Endometrium (tissue), 2 donors: ENCODE measurements around the gene MYH10.

ENCODE experiments used
- FAIRE-seq: peaks from 2 replicates; lab custom pipeline; 2012; peaks lifted over from hg19 to GRCh38; lab: Jason Lieb, UNC
- donor health status: control.
- donor health status: control.

Gene MYH10

GRCh38 chr17:8473451-8474192 is 156.9 kb downstream of the MYH10 start:
- FAIRE-seq: no peak

- no peak for FAIRE-seq
Measured at GRCh38 chr17:8472663-8473062, 157.9 kb downstream of the MYH10 start.

DNA sequence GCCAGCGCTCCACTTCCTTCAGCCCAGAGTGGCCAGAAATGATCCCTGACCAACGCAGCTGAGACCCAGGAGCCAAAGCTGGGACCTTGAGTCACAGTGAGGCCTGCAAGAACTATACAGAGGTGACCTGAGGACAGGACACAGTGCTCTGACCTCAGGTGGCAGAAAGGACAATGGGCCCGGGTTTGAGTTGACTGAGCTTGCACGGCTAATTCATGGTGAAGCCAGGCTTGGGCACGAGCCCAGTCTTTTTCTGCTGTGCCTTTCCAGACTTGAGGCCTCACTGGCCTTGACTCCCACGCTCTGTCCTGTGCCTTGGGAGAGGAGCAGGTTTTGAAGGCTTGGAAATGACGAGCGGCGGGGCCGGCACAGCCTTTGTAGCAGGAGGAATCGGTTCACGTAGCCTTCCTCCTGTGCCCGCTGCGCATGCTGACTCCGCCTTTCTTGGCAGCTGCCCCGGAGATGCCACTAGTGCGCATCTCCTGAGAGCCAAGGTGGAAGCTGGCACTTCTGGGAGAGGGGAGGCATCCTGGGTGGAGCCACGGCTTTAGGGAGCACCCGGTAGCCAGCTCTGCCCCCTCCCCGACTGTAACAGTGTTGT is 160.0 kb downstream of the MYH10 start:
- FAIRE-seq: no peak

- no peak for FAIRE-seq
Measured at GRCh38 chr17:8469964-8470363, 160.6 kb downstream of the MYH10 start.

- FAIRE-seq: no peak
Measured at GRCh38 chr17:8468980-8469379, 161.5 kb downstream of the MYH10 start.

DNA sequence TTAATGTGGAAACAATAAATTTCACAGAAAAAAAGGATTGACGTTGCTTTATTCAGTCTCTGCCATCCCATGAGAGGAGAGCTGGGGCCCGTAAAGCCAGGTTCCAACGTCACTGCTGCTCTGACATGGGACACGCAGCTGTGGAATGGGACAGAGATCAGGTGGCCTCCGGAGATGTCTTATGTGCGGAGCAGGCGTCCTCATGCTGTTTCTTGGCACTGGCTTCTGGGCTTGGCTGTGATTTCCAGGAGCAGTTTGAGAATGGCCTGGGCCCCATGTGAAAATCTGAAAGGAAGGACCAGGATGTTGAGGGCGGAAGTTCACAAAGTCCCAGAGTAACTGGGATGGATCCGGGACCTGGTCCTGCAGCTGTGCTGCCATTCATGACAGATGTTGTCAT is 162.4 kb downstream of the MYH10 start:
- FAIRE-seq: no peak

GRCh38 chr17:8467527-8467926 is 163.0 kb downstream of the MYH10 start:
- no peak for FAIRE-seq

GRCh38 chr17:8466873-8467272 is 163.7 kb downstream of the MYH10 start:
- no peak for FAIRE-seq

- FAIRE-seq: no peak
Measured at GRCh38 chr17:8466456-8466855, 164.1 kb downstream of the MYH10 start.

- no peak for FAIRE-seq
Measured at GRCh38 chr17:8465759-8466158, 164.8 kb downstream of the MYH10 start.

DNA sequence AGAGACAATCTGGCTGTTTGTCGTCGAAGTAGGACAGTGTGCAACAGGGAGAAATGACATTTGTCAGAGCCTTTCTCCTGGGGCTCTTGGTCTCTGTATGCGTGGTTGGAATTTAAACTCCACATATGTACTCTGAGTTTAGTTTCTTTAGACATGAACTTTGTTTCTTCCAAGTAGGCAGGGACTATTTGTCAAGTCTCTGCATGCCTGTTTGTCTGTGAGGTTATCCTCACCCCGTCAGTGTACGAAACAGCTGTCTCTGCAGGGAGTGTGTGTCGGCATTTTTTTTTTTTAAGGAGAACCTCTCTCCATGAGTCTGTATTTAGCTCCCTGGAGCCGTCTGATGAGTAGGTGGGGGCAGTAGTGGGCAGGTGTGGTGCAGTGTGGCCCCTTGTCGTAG is 165.2 kb downstream of the MYH10 start:
- FAIRE-seq: no peak

DNA sequence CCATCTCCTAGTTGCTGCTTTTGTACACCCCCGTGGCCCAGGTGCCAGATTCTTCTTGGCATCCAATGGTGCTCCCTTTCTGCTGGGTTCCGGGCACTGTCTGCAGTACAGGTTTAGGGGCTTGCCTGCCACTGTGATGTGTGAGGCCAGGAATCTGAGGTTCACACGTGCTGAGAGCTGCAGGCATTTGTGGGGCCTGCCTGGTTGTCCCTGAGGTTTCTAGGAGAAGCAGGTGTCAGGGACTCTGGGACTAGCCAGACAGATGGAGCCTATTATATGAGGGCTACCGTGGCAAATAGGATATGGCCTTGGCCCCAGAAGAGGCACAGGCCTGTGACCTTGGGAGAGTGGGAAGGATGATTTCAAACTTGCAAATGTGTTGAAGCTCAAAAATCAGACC is 165.6 kb downstream of the MYH10 start:
- no peak for FAIRE-seq

GRCh38 chr17:8463099-8463498 is 167.4 kb downstream of the MYH10 start:
- FAIRE-seq: no peak

DNA sequence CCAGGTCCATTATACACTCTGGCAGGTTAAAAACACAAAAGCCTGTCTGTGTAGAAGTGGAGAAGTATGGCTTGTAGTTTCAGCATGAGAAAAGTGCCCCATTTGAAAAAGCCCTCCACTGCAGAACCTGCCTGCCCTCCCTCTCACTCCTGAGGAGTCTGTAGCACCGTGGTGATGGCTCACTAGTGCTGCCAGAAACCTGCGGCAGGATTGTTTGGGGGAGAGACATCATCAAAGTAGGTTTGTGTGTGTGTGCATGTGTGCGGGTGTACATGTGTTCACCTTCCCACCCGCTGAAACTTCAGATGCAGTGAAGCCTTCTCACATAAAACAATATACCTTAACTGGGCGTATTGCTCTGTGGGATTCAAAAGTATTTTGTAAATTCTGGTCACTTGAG is 168.0 kb downstream of the MYH10 start:
- FAIRE-seq: no peak

GRCh38 chr17:8459831-8460230 is 170.7 kb downstream of the MYH10 start:
- FAIRE-seq: no peak

GRCh38 chr17:8459107-8459506 is 171.4 kb downstream of the MYH10 start:
- no peak for FAIRE-seq

DNA sequence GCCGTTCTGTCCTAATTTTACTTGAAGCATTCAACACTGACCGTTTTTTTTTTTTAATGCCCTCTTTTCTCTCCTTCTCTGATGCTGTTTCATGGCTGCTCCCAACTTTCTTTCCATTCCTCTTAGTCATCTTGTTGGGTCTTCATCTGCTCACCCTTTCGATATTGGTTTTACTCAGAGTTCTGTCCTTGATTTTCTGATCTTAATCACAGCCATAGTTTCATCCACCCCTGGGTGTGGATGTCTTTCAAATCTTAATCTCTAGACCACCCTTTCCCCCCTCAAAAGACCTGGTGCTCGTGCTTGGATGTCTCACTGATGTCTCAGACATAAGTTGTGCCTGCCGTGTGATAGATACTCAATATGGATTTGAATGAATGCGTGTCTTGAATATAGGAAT is 172.4 kb downstream of the MYH10 start:
- FAIRE-seq: no peak

- no peak for FAIRE-seq
Measured at GRCh38 chr17:8455665-8456209, 174.8 kb downstream of the MYH10 start.

GRCh38 chr17:8453326-8453725 is 177.2 kb downstream of the MYH10 start:
- FAIRE-seq: no peak

- no peak for FAIRE-seq
Measured at GRCh38 chr17:8451933-8452614, 178.5 kb downstream of the MYH10 start.

GRCh38 chr17:8448310-8448709 is 182.2 kb downstream of the MYH10 start:
- FAIRE-seq: no peak

- no peak for FAIRE-seq
Measured at GRCh38 chr17:8447799-8448198, 182.7 kb downstream of the MYH10 start.

DNA sequence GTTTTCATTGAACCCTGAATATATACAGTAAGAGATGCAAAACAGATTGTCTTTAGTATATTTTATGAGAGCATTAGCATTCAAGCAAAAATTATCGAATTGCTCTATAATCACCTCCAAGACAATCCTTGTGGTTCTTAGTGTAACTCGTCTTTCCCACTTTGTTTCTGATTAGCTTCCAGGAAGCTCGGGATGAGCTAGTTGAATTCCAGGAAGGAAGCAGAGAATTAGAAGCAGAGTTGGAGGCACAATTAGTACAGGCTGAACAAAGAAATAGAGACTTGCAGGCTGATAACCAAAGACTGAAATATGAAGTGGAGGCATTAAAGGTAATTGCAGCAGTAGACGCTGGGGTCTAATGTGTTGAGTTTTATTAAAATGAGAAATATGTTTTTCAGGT is 185.0 kb downstream of the MYH10 start:
- no peak for FAIRE-seq
